GM20000 (cell line): ENCODE data around the gene OR2B6.

ENCODE experiments used
- DNase-seq: peaks from one replicate; pipeline ENCODE4 v3.0.0; 2012; ENCODE audit warnings: low spot score
- CTCF ChIP-seq: IDR thresholded peaks from 2 replicates; pipeline ENCODE4 v1.5.1; 2012; ENCODE audit warnings: mild to moderate bottlenecking, control low read depth; ENCODE audit errors: extremely low read depth, missing control alignments

Gene OR2B6

GRCh38 chr6:27970444-27970843 is 13.4 kb downstream of the OR2B6 start:
- TF ChIP-seq CTCF, result no peak
- no peak for DNase-seq

GRCh38 chr6:27972750-27973149 is 15.7 kb downstream of the OR2B6 start:
- DNase-seq, result no peak

GRCh38 chr6:27977387-27977786 is 20.3 kb downstream of the OR2B6 start:
- no peak for TF ChIP-seq CTCF
- DNase-seq, result no peak

More at GRCh38 chr6:27972750-27973149, 15.7 kb downstream of the OR2B6 start:
- no peak for TF ChIP-seq CTCF

GRCh38 chr6:27978705-27979104 is 21.7 kb downstream of the OR2B6 start:
- no peak for DNase-seq
- TF ChIP-seq CTCF, result no peak

- DNase-seq, result no peak
- TF ChIP-seq CTCF, result no peak
Measured at GRCh38 chr6:27980111-27980510, 23.1 kb downstream of the OR2B6 start.

- DNase-seq, result no peak
- no peak for TF ChIP-seq CTCF
Measured at GRCh38 chr6:27986928-27987725, 30.1 kb downstream of the OR2B6 start.

- no peak for TF ChIP-seq CTCF
- no peak for DNase-seq
Measured at GRCh38 chr6:27994616-27995015, 37.6 kb downstream of the OR2B6 start.
